Measurements from ENCODE around the gene LHPP.

Gene LHPP

GRCh38 chr10:124605001-124605370 is 143.4 kb downstream of the LHPP start:
- in situ Hi-C loops (cut with MboI; ENCODE audit: low pct_unique_long_range_greater_than_20kb, low sequenced_read_pairs, unreplicated experiment) = no loop called here
- no peak for DNase-seq (ENCODE audit: low spot score)
- no peak for TF ChIP-seq CTCF (IDR thresholded peaks at IDR 0.05; ENCODE audit: extremely low read depth, insufficient read depth, missing control alignments)

- TF ChIP-seq CTCF (IDR thresholded peaks at IDR 0.05; ENCODE audit: extremely low read depth, insufficient read depth, missing control alignments) = no peak
- in situ Hi-C loops (cut with MboI; ENCODE audit: low pct_unique_long_range_greater_than_20kb, low sequenced_read_pairs, unreplicated experiment) = no loop called here
Measured at GRCh38 chr10:124605481-124605855, 143.8 kb downstream of the LHPP start.

GRCh38 chr10:124605856-124606812 is 144.5 kb downstream of the LHPP start:
- no peak for TF ChIP-seq CTCF (IDR thresholded peaks at IDR 0.05; ENCODE audit: extremely low read depth, insufficient read depth, missing control alignments)
- DNase-seq (ENCODE audit: low spot score) = no peak
- in situ Hi-C loops (cut with MboI; ENCODE audit: low pct_unique_long_range_greater_than_20kb, low sequenced_read_pairs, unreplicated experiment) = no loop called here

More at GRCh38 chr10:124605481-124605855, 143.8 kb downstream of the LHPP start:
- no peak for DNase-seq (ENCODE audit: low spot score)

GRCh38 chr10:124606822-124607221 is 145.2 kb downstream of the LHPP start:
- no peak for TF ChIP-seq CTCF (IDR thresholded peaks at IDR 0.05; ENCODE audit: extremely low read depth, insufficient read depth, missing control alignments)
- DNase-seq (ENCODE audit: low spot score) = no peak
- in situ Hi-C loops (cut with MboI; ENCODE audit: low pct_unique_long_range_greater_than_20kb, low sequenced_read_pairs, unreplicated experiment) = no loop called here

- in situ Hi-C loops (cut with MboI; ENCODE audit: low pct_unique_long_range_greater_than_20kb, low sequenced_read_pairs, unreplicated experiment) = no loop called here
- TF ChIP-seq CTCF (IDR thresholded peaks at IDR 0.05; ENCODE audit: extremely low read depth, insufficient read depth, missing control alignments) = no peak
- no peak for DNase-seq (ENCODE audit: low spot score)
Measured at GRCh38 chr10:124607693-124608092, 146.1 kb downstream of the LHPP start.

- DNase-seq (ENCODE audit: low spot score) = no peak
- in situ Hi-C loops (cut with MboI; ENCODE audit: low pct_unique_long_range_greater_than_20kb, low sequenced_read_pairs, unreplicated experiment) = no loop called here
- TF ChIP-seq CTCF (IDR thresholded peaks at IDR 0.05; ENCODE audit: extremely low read depth, insufficient read depth, missing control alignments) = no peak
Measured at GRCh38 chr10:124608093-124608721, 146.6 kb downstream of the LHPP start.

Data from GM13977 (cell line).